Measurements from ENCODE around the gene GPR152. TPM values are rescaled to one million over a fixed set of nuclear protein-coding genes. Genes with fewer than 3 reads are reported as not detected.

The GPR152 gene
- total RNA-seq, 4 donors from 2014 or later: not detected

GRCh38 chr11:67499808-67500483 is 47.4 kb upstream of the GPR152 start:
- H3K4me1 ChIP-seq: peaks cover 6 to 10% of the 10 kb centered on the region in 2 donors
- WGBS, 2 donors: 92 to 95% methylated on average over 9 to 11 of the region's 26 CpGs
- no peak for DNase-seq
- intact Hi-C loops (cut with DNase I): loop anchor here (10.0 kb wide), 1 partner anchor 145 kb away; the partner anchor contains the start of gene POLD4
- H3K36me3 ChIP-seq: peaks cover 0 to 20% of the 10 kb centered on the region in 2 donors
- no peaks in the 10 kb centered on the region for H3K27me3 ChIP-seq
- TF ChIP-seq POLR2A (IDR thresholded peaks at IDR 0.05): no peak
- TF ChIP-seq, protein P1, sequence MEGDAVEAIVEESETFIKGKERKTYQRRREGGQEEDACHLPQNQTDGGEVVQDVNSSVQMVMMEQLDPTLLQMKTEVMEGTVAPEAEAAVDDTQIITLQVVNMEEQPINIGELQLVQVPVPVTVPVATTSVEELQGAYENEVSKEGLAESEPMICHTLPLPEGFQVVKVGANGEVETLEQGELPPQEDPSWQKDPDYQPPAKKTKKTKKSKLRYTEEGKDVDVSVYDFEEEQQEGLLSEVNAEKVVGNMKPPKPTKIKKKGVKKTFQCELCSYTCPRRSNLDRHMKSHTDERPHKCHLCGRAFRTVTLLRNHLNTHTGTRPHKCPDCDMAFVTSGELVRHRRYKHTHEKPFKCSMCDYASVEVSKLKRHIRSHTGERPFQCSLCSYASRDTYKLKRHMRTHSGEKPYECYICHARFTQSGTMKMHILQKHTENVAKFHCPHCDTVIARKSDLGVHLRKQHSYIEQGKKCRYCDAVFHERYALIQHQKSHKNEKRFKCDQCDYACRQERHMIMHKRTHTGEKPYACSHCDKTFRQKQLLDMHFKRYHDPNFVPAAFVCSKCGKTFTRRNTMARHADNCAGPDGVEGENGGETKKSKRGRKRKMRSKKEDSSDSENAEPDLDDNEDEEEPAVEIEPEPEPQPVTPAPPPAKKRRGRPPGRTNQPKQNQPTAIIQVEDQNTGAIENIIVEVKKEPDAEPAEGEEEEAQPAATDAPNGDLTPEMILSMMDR (IDR thresholded peaks at IDR 0.05): no peak
- H3K4me3 ChIP-seq (replicated peaks in 1 of 3): no peak overlapping the region
- H3K27ac ChIP-seq: no peak overlapping the region
- no peaks in the 10 kb centered on the region for H3K9me3 ChIP-seq

GRCh38 chr11:67498544-67498972 is 46.0 kb upstream of the GPR152 start:
- DNase-seq: no peak
- TF ChIP-seq, protein P1 (IDR thresholded peaks at IDR 0.05): no peak
- TF ChIP-seq POLR2A (IDR thresholded peaks at IDR 0.05): no peak
- WGBS, 2 donors: 92% methylated on average over 19 to 20 of the region's 21 CpGs
- no peak overlapping the region for H3K27ac ChIP-seq
- no peak overlapping the region for H3K4me3 ChIP-seq (replicated peaks in 1 of 3)
- intact Hi-C loops (cut with DNase I): no loop called here
- peaks cover 3 to 4% of the 10 kb centered on the region in 2 donors for H3K4me1 ChIP-seq
- H3K9me3 ChIP-seq: no peaks in the 10 kb centered on the region
- H3K27me3 ChIP-seq: no peaks in the 10 kb centered on the region
- H3K36me3 ChIP-seq: peaks cover 8 to 28% of the 10 kb centered on the region in 2 donors

- Histone ChIP-seq H3K4me3 (replicated peaks in 1 of 3) (no peak overlapping the region), H3K27ac (no peak overlapping the region), H3K4me1 (no peaks in the 10 kb centered on the region), H3K36me3 (peaks cover 16 to 34% of the 10 kb centered on the region in 2 donors), H3K27me3 (no peaks in the 10 kb centered on the region), H3K9me3 (no peaks in the 10 kb centered on the region)
- TF ChIP-seq, protein P1 (IDR thresholded peaks at IDR 0.05): no peak
- TF ChIP-seq POLR2A (IDR thresholded peaks at IDR 0.05): no peak
- no peak for DNase-seq
- intact Hi-C loops (cut with DNase I): no loop called here
- WGBS, 2 donors: 98 to 99% methylated on average over 15 to 20 of the region's 21 CpGs
These were observed 45.2 kb upstream of the GPR152 start for GRCh38 chr11:67497656-67498291.

DNA sequence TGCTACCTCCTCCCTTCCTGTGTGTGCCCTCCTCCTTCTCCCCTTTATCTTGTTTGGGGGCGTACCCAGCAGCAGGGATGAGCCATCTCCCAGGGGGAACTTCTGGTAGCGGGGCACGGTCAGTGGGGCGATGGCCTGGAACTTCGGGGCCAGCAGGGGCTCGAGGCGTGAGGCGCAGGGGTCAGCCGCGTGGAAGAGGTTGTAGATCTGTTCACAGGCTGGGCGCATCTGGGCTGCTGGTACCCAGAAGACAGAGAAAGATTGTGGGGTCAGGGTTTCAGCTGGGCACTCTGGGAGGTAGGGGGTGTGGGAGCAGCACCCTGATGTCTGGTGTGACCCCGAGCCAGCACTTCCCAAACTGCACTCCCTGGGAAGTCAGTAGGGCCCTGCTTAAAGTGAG is 43.6 kb upstream of the GPR152 start:
- Histone ChIP-seq H3K36me3 (peaks cover 33 to 37% of the 10 kb centered on the region in 2 donors), H3K27me3 (no peaks in the 10 kb centered on the region), H3K27ac (no peak overlapping the region), H3K4me1 (no peaks in the 10 kb centered on the region), H3K4me3 (replicated peaks in 1 of 3) (no peak overlapping the region), H3K9me3 (no peaks in the 10 kb centered on the region)
- TF ChIP-seq POLR2A (IDR thresholded peaks at IDR 0.05): no peak
- TF ChIP-seq, protein P1 (IDR thresholded peaks at IDR 0.05): no peak
- WGBS, 2 donors: 92 to 93% methylated on average over 12 of the region's 12 CpGs
- DNase-seq: no peak
- intact Hi-C loops (cut with DNase I): no loop called here
